Effector memory CD4-positive, alpha-beta T cell (primary cell): Measurements from ENCODE around the gene IGSF10.

ENCODE experiments used
- DNase-seq, 3 donors: peaks; one replicate each; pipeline ENCODE4 v3.0.0-alpha.2; 2020
- H3K27ac ChIP-seq: 2 replicates; pipeline ENCODE4 v1.7.0; 2013; ENCODE audit warnings: mild to moderate bottlenecking, low read length, moderate library complexity; ENCODE audit not compliant: insufficient read depth, poor library complexity, severe bottlenecking
- H3K27me3 ChIP-seq: replicated peaks from 2 replicates; pipeline ENCODE4 v1.7.0; 2013; ENCODE audit warnings: mild to moderate bottlenecking, low read length; ENCODE audit not compliant: insufficient read depth, control insufficient read depth, poor library complexity, severe bottlenecking
- H3K36me3 ChIP-seq: 2 replicates; pipeline ENCODE4 v1.7.0; 2013; ENCODE audit warnings: mild to moderate bottlenecking, low read length, moderate library complexity; ENCODE audit not compliant: control insufficient read depth, insufficient read depth
- H3K4me1 ChIP-seq: 2 replicates; pipeline ENCODE4 v1.7.0; 2013; ENCODE audit warnings: low read length, mild to moderate bottlenecking; ENCODE audit not compliant: control insufficient read depth, insufficient read depth, poor library complexity, severe bottlenecking
- H3K4me3 ChIP-seq: 2 replicates; pipeline ENCODE4 v1.7.0; 2013; ENCODE audit warnings: low read length, low read depth, mild to moderate bottlenecking; ENCODE audit not compliant: insufficient read depth, poor library complexity, severe bottlenecking
- H3K9me3 ChIP-seq: 2 replicates; pipeline ENCODE4 v1.7.0; 2013; ENCODE audit warnings: mild to moderate bottlenecking, low read length, moderate library complexity; ENCODE audit not compliant: control insufficient read depth

Gene IGSF10

DNA sequence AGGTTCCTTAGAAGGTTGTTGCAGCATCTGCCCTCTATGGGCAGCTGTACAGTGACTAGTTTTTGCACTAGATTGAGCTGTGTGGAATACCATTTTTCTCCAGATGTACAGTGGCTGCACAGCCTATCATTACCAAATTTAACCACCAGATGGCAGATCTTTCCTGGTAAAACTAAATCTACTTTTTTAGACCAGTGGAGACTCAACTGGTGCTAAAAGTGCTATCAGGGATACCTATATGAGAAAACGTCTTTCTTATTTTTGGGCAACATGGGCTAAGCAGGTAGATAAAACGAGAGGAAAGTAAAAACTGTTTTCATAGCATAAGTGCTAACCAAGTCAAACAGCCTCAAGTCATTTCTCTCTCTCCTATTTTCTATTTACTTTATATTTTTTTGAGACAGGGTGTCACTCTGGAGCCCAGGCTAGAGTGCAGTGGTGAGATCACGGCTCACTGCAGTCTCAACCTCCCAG, 21.2 kb downstream of the IGSF10 start:
- H3K9me3 ChIP-seq, result no peaks in the 10 kb centered on the region
- H3K4me1 ChIP-seq, result no peaks in the 10 kb centered on the region
- no peak overlapping the region for H3K4me3 ChIP-seq
- no peak overlapping the region for H3K27ac ChIP-seq
- DNase-seq, result no peak
- H3K36me3 ChIP-seq, result no peaks in the 10 kb centered on the region
- no peaks in the 10 kb centered on the region for H3K27me3 ChIP-seq

DNA sequence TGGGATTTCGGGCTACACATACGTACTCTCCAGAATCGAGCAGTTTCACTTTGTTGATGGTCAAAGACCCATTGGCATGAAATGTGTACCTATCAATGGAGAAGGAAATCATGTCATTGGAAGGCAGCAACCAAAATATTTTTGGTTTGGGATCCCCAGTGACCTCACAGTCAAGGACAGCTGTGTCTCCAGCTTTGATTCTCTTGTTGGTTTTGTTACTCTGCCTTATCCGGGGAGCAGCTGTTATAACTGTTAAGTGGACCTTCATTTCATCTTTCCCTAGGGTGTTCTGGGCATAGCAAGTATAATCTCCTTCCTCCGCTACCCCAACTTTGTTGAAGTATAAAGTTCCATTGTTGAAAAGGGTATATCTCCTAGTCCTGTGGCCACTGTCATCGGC, 23.0 kb downstream of the IGSF10 start:
- DNase-seq, result no peak
- H3K27me3 ChIP-seq, result no peaks in the 10 kb centered on the region
- H3K4me1 ChIP-seq, result no peaks in the 10 kb centered on the region
- H3K4me3 ChIP-seq, result no peak overlapping the region
- H3K36me3 ChIP-seq, result no peaks in the 10 kb centered on the region
- H3K27ac ChIP-seq, result no peak overlapping the region
- no peaks in the 10 kb centered on the region for H3K9me3 ChIP-seq

DNA sequence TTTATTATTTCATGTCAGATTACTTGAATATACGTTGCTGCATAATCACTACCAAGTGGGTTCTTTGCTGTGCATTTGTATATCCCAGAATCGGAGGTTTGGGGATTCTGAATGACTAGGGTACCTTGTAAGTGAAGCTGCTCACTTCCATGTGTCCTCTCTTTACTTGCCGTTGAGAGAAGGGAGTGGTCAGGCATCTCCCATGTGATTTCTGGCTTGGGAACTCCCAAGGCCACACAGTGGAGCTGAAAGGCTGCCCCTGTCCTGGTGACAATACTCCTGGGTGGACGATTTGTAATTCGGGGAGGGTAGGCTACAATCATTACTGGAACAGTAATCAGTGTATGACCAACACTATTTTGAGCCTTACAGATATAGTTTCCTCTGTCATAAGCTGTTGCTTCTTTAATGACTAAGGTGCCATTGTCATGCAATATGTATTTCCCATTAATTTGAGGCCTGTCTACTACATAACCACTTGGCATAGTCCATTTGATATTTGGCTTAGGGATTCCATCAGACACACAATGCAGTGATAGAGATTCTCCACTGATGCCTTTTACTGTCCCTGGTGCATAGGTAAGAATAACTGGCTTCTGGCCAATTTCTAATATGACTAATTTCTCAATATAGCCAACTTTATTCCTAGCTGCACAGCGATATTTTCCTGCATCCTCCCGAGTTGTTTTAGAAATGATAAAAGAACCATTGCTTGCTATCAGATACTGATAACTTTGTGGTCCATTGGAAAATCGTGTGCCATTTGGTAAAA, 24.0 kb downstream of the IGSF10 start:
- Histone ChIP-seq H3K36me3 (no peaks in the 10 kb centered on the region), H3K9me3 (no peaks in the 10 kb centered on the region), H3K4me1 (no peaks in the 10 kb centered on the region)

DNA sequence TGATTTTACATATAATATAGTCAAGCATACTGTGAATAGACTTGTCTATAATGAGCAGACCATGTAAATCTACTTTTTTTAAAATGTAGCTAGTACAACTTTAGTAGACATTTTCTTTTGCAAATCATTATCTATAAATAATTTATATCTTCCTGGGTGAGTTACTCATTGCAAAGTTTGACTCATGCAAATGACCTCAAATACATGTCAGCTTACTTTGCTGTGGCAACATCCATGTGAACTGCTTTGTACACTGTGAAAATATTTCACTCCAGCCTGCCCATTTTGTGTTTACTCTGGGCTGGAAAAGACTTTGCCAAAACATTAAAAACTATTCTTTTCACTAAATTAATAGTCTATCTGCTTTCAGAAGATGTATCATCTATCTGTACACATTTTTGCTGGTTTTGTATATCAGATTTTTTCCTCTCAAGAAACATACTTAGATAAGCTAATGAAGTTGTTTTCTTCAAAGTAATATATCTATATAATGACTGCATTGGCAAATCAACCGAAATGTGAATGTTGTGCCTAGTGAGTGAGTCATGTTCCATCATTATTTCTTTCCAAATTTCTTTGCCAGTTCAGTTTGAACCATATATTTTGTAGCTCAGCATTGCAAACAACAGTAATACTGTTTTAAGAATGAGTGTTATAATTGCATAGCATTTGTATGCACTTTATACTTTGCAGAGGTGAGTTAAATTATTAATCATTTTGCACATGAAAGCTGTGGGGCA, 26.5 kb downstream of the IGSF10 start:
- Histone ChIP-seq H3K4me3 (no peak overlapping the region), H3K27me3 (no peaks in the 10 kb centered on the region), H3K27ac (no peak overlapping the region), H3K9me3 (no peaks in the 10 kb centered on the region), H3K36me3 (no peaks in the 10 kb centered on the region), H3K4me1 (no peaks in the 10 kb centered on the region)
- DNase-seq, result no peak

More for the DNA sequence above, 24.0 kb downstream of the IGSF10 start:
- no peak for DNase-seq
- Histone ChIP-seq H3K4me3 (no peak overlapping the region), H3K27ac (no peak overlapping the region), H3K27me3 (no peaks in the 10 kb centered on the region)

DNA sequence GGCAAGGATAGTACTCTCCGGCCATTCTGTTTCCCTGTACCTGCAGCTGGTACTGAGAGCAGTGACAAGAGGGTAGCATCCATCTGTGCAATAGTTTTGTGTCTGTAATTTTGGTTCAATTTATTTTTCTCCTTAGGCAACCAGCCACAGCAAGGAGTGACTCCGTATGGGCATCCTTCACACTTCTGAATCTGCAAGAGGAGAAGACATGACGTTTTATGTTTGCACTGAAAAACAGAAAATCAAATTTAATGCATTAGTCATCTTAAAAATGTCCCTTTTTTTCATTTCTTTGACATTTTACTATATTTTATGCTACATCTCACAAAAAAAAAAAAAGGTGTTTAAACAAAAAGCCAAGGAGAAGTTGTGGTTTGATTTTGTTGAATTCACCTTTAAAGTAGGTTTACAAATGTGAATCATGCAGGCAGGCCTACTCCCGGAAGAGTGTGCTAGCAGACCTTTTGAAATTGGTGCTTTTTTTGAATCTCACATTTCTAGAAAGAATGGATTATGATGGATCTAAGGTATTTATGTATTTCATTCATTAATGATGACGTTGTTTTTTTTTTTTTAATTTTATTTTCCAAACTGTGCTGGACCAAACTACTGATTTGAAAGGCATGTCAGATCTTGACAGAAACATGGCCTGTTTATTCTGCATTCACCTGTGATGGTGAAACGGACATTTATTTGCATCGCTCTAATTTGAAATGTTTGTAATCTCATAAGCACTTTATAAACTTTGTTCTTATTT, 28.1 kb downstream of the IGSF10 start:
- H3K4me3 ChIP-seq, result no peak overlapping the region
- H3K27me3 ChIP-seq, result no peaks in the 10 kb centered on the region
- no peaks in the 10 kb centered on the region for H3K4me1 ChIP-seq
- H3K36me3 ChIP-seq, result no peaks in the 10 kb centered on the region
- DNase-seq, result no peak
- no peaks in the 10 kb centered on the region for H3K9me3 ChIP-seq
- H3K27ac ChIP-seq, result no peak overlapping the region

DNA sequence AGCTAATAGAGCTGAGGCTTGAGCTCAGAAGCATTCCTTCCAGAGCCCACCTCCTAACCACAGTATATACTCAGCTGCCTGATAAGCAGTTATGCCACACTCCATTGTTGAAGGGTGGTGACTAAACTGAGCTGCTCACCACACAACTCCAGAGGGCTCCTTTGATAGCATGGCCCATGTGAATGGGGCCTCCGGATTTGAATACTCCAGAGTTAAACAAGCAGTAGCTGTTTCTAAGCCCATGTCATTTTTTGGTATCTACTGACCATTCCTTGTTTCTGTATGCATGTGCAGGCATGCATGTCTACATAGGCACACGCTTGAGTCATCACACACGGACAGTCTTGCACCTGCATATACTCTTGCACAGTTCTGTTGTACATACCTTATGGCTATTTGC, 28.9 kb downstream of the IGSF10 start:
- Histone ChIP-seq H3K27me3 (no peaks in the 10 kb centered on the region), H3K9me3 (no peaks in the 10 kb centered on the region), H3K4me3 (no peak overlapping the region), H3K27ac (no peak overlapping the region), H3K36me3 (no peaks in the 10 kb centered on the region), H3K4me1 (no peaks in the 10 kb centered on the region)
- DNase-seq, result no peak

DNA sequence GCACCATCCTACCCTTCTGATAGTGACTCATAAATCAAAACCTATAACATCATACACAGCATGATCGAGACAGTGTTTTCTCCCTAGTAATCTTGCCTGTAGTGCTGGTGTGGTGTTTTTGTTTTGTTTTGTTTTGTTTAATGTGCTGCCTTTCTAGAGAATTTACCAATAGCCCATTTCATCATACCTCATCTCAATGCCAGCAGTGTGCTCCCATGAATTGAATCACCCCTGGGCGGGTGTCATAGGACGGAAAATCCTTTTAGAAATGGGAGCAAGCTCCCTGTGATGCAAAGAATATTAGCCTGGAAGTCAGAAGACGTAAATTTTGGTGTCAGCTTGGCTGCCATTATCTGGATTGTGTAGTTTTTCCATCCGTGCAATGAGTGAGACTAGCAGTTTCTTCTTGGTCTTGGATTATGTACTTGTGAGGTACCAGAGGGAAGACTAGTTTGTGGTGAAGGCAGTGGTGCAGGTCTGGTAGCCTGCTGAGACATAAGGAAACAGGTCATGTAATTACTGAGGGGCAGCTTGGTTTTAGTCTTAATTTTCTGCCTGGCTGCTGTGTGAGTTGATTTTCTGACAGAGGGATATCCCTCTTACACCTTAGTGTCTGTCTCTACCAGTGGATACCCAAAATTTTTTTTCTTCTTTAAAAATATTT, 29.9 kb downstream of the IGSF10 start:
- Histone ChIP-seq H3K27me3 (no peaks in the 10 kb centered on the region), H3K9me3 (no peaks in the 10 kb centered on the region), H3K4me1 (no peaks in the 10 kb centered on the region), H3K27ac (no peak overlapping the region), H3K36me3 (no peaks in the 10 kb centered on the region), H3K4me3 (no peak overlapping the region)
- no peak for DNase-seq

DNA sequence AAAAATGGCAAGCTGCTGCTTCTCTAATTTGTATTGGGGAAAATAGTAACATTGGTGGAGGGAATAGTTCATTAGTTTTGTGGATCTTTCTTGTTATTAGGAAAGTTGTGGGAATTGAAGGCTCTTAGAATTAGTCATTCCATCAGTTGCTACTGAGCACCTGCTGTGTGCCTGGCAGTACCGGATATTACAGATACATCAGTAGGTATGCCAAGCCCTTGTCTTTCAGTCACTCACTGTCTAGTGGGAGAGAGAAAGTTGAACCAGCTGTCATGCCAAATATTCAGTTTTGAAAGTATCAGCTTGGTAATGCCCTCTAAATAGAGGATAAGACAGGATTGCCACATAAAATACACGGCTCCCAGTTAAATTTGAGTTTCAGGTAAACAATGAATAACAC, 32.5 kb downstream of the IGSF10 start:
- DNase-seq, result no peak
- no peaks in the 10 kb centered on the region for H3K27me3 ChIP-seq
- no peaks in the 10 kb centered on the region for H3K4me1 ChIP-seq
- no peak overlapping the region for H3K27ac ChIP-seq
- no peaks in the 10 kb centered on the region for H3K36me3 ChIP-seq
- H3K9me3 ChIP-seq, result no peaks in the 10 kb centered on the region
- no peak overlapping the region for H3K4me3 ChIP-seq

DNA sequence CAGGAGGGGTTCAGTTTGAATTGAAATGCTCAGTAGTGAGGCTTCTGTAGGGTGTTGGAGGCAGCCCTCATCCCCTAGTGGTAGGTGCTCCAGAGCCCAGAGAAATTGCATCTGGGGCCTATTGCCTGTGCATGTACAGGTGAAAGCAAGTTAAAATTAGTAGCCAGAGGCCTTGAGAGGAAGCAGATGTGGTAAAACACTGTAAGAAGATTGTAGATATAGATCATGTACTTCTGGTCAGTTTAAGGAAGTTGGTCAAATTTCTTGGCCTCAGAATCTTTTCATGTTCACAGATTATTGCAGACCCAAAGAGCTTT, 34.6 kb downstream of the IGSF10 start:
- Histone ChIP-seq H3K4me3 (no peak overlapping the region), H3K9me3 (no peaks in the 10 kb centered on the region), H3K27ac (no peak overlapping the region), H3K27me3 (no peaks in the 10 kb centered on the region), H3K4me1 (no peaks in the 10 kb centered on the region), H3K36me3 (no peaks in the 10 kb centered on the region)
- DNase-seq, result no peak
